DND-41 (cell line): Measurements from ENCODE around the gene DYNC1I1.

Experiments used
- ATAC-seq: fragments of 200-7000 bp; cut with Tn5 transposase; 3 replicates; pipeline ENCODE4 v1.9.1; 2021; ENCODE audit warnings: low read depth; ENCODE audit not compliant: insufficient read depth
- DNase-seq: peaks from one replicate; pipeline ENCODE4 v3.0.0-alpha.2; 2020
- H2AFZ ChIP-seq: 2 replicates; pipeline ENCODE4 v1.6.0; 2012; ENCODE audit warnings: low read depth, low read length
- H3K27ac ChIP-seq: 2 replicates; pipeline ENCODE4 v1.5.1; 2012; ENCODE audit warnings: low read length, inconsistent platforms
- H3K27me3 ChIP-seq: fragments of 200-600 bp; sonication (generic); 2 replicates; pipeline ENCODE4 v1.6.0; 2012; ENCODE audit warnings: low read length, mild to moderate bottlenecking, inconsistent platforms; ENCODE audit not compliant: insufficient read depth, poor library complexity
- H3K36me3 ChIP-seq: 2 replicates; pipeline ENCODE4 v1.5.1; 2012; ENCODE audit warnings: low read length, inconsistent platforms; ENCODE audit not compliant: insufficient read depth
- H3K4me1 ChIP-seq: 2 replicates; pipeline ENCODE4 v1.5.1; 2012; ENCODE audit warnings: mild to moderate bottlenecking, low read length; ENCODE audit not compliant: insufficient read depth
- H3K4me2 ChIP-seq: 2 replicates; pipeline ENCODE4 v1.6.0; 2012; ENCODE audit warnings: mild to moderate bottlenecking, moderate library complexity, low read length, inconsistent platforms; ENCODE audit not compliant: insufficient read depth
- H3K4me3 ChIP-seq, 2 experiments: fragments of 200-600 bp in 1 of 2; shearing (Covaris generic) in 1 of 2; 2 replicates each; pipeline ENCODE4 v1.5.1; 2012 to 2016; ENCODE audit warnings: inconsistent platforms in 2 of 2, low read length in 2 of 2, mild to moderate bottlenecking in 2 of 2, low read depth in 1 of 2, moderate library complexity in 1 of 2
- H3K79me2 ChIP-seq: 2 replicates; pipeline ENCODE4 v1.6.0; 2012; ENCODE audit warnings: low read length, inconsistent platforms; ENCODE audit not compliant: insufficient read depth
- H3K9ac ChIP-seq: 2 replicates; pipeline ENCODE4 v1.6.0; 2012; ENCODE audit warnings: low read depth, mild to moderate bottlenecking, inconsistent platforms, low read length, moderate library complexity
- H3K9me3 ChIP-seq: 2 replicates; pipeline ENCODE4 v1.5.1; 2012; ENCODE audit warnings: low read length, moderate library complexity, mild to moderate bottlenecking, inconsistent platforms; ENCODE audit not compliant: insufficient read depth, severe bottlenecking
- H4K20me1 ChIP-seq: 2 replicates; pipeline ENCODE4 v1.6.0; 2012; ENCODE audit warnings: low read length; ENCODE audit not compliant: insufficient read depth
- CTCF ChIP-seq: IDR thresholded peaks from 2 replicates; pipeline ENCODE4 v1.5.1; 2012; ENCODE audit warnings: borderline replicate concordance, low read length, moderate library complexity, mild to moderate bottlenecking; ENCODE audit not compliant: poor library complexity, severe bottlenecking; ENCODE audit errors: extremely low read depth
- EZH2 ChIP-seq: IDR thresholded peaks from 3 replicates; pipeline ENCODE4 v1.6.1; 2012; ENCODE audit warnings: borderline replicate concordance, low read depth, mild to moderate bottlenecking, moderate library complexity, low read length, inconsistent platforms; ENCODE audit not compliant: severe bottlenecking

Gene DYNC1I1

GRCh38 chr7:95863623-95864022 is 91.3 kb downstream of the DYNC1I1 start:
- H4K20me1 ChIP-seq, result no peaks in the 10 kb centered on the region
- H2AFZ ChIP-seq, result no peak overlapping the region
- ATAC-seq (no peak), DNase-seq (no peak)
- no peaks in the 10 kb centered on the region for H3K4me1 ChIP-seq
- H3K4me3 ChIP-seq, result no peak overlapping the region
- no peaks in the 10 kb centered on the region for H3K36me3 ChIP-seq
- H3K27me3 ChIP-seq, result no peaks in the 10 kb centered on the region
- no peaks in the 10 kb centered on the region for H3K9me3 ChIP-seq
- TF ChIP-seq CTCF (no peak), EZH2 (no peak)
- no peak overlapping the region for H3K27ac ChIP-seq
- H3K4me2 ChIP-seq, result no peak overlapping the region
- H3K9ac ChIP-seq, result no peak overlapping the region
- H3K79me2 ChIP-seq, result no peaks in the 10 kb centered on the region

- Histone ChIP-seq H3K36me3 (no peaks in the 10 kb centered on the region), H3K4me1 (no peaks in the 10 kb centered on the region), H3K9me3 (no peaks in the 10 kb centered on the region), H3K4me3 (no peak overlapping the region), H3K79me2 (no peaks in the 10 kb centered on the region), H4K20me1 (no peaks in the 10 kb centered on the region), H3K4me2 (no peak overlapping the region), H3K27me3 (no peaks in the 10 kb centered on the region), H3K9ac (no peak overlapping the region), H3K27ac (no peak overlapping the region), H2AFZ (no peak overlapping the region)
- DNase-seq (no peak), ATAC-seq (no peak)
- TF ChIP-seq CTCF (no peak), EZH2 (no peak)
Measured at GRCh38 chr7:95865716-95866371, 93.5 kb downstream of the DYNC1I1 start.

GRCh38 chr7:95867309-95867708 is 95.0 kb downstream of the DYNC1I1 start:
- H3K27ac ChIP-seq, result no peak overlapping the region
- H4K20me1 ChIP-seq, result no peaks in the 10 kb centered on the region
- no peak for ATAC-seq
- no peaks in the 10 kb centered on the region for H3K9me3 ChIP-seq
- no peak overlapping the region for H2AFZ ChIP-seq
- H3K4me1 ChIP-seq, result no peaks in the 10 kb centered on the region
- H3K4me3 ChIP-seq, result no peak overlapping the region
- no peaks in the 10 kb centered on the region for H3K79me2 ChIP-seq
- no peak overlapping the region for H3K9ac ChIP-seq
- H3K27me3 ChIP-seq, result no peaks in the 10 kb centered on the region
- DNase-seq, result no peak
- TF ChIP-seq CTCF (no peak), EZH2 (no peak)
- no peaks in the 10 kb centered on the region for H3K36me3 ChIP-seq
- H3K4me2 ChIP-seq, result no peak overlapping the region
